ENCODE data around the gene ALK. TPM values are rescaled to one million over a fixed set of nuclear protein-coding genes. Genes with fewer than 3 reads are reported as not detected.

The ALK gene
- total and polyA plus RNA-seq, 2 experiments from 2014 or later, result 0.35 TPM; not detected in 1

DNA sequence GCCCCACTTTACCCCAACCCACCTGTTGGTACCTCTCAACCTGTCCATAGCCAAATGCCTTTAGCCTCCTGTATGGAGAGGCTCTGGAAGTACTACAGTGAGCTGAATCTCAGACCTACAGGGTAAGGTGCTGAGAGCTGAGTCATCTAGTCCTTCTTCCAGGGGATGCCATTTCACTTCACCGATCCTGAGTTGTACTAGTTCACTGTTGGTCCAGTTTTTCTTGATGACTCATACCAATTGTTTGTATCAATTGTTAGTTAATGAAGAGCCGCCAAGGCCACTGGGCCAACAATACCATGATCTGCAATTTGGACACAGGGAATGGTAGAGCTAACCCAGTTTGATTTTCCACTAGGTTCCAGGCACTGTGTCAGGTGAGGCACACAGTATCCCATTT is 549.2 kb downstream of the ALK start:
- H3K9me3 Mint-ChIP-seq, result peaks cover 8% of the 10 kb centered on the region; the same call in 2 of the 3 replicates
- H2AFZ ChIP-seq, result no peak overlapping the region
- H3K27ac ChIP-seq (ENCODE audit: low read depth), result no peak overlapping the region
- H3K4me1 ChIP-seq (ENCODE audit: insufficient read depth), result 0 out of 2 replicates have a peak, but pooled peaks cover 5% of the 10 kb centered on the region
- no peak overlapping the region for H3K4me3 ChIP-seq
- no peaks in the 10 kb centered on the region for H3K79me2 ChIP-seq (replicated peaks; ENCODE audit: insufficient read depth)
- peaks cover 13% of the 10 kb centered on the region; the same call in 1 of the 2 replicates for H3K9me2 ChIP-seq (ENCODE audit: insufficient read depth)
- TF ChIP-seq ZNF114 (CRISPR knock-in tag; IDR thresholded peaks at IDR 0.05), result no peak
- no peak for DNase-seq (ENCODE audit: low spot score)
- H3K36me3 Mint-ChIP-seq (ENCODE audit: low read depth), result peaks cover 8% of the 10 kb centered on the region; the same call in 2 of the 3 replicates
- peaks cover 3% of the 10 kb centered on the region for H3K27me3 Mint-ChIP-seq (ENCODE audit: insufficient read depth, low read depth, poor library complexity)
- H3F3A ChIP-seq (replicated peaks; ENCODE audit: low read depth), result no peaks in the 10 kb centered on the region
- H3K4me1 Mint-ChIP-seq, result peaks cover 15% of the 10 kb centered on the region
- no peak overlapping the region for H3K4me3 Mint-ChIP-seq
- no peaks in the 10 kb centered on the region for H3K36me3 ChIP-seq (ENCODE audit: insufficient read depth)
- H4K20me1 ChIP-seq (replicated peaks; ENCODE audit: insufficient read depth), result no peaks in the 10 kb centered on the region
- no peaks in the 10 kb centered on the region for H3K27me3 ChIP-seq (ENCODE audit: insufficient read depth)
- ATAC-seq, result no peak
- no peak overlapping the region for H3K4me2 ChIP-seq
- no peak overlapping the region for H3K27ac Mint-ChIP-seq

GRCh38 chr2:29370581-29371125 is 550.7 kb downstream of the ALK start:
- DNase-seq (ENCODE audit: low spot score), result no peak
- peaks cover 3% of the 10 kb centered on the region for H3K27me3 Mint-ChIP-seq (ENCODE audit: insufficient read depth, low read depth, poor library complexity)
- H3K27ac Mint-ChIP-seq, result no peak overlapping the region
- Histone ChIP-seq H3K9me2 (ENCODE audit: insufficient read depth) (0 out of 2 replicates have a peak, but pooled peaks cover 6% of the 10 kb centered on the region), H3K27ac (ENCODE audit: low read depth) (no peak overlapping the region), H3K27me3 (ENCODE audit: insufficient read depth) (no peaks in the 10 kb centered on the region), H3K4me1 (ENCODE audit: insufficient read depth) (0 out of 2 replicates have a peak, but pooled peaks cover 5% of the 10 kb centered on the region), H3K4me2 (no peak overlapping the region), H4K20me1 (replicated peaks; ENCODE audit: insufficient read depth) (no peaks in the 10 kb centered on the region), H3K79me2 (replicated peaks; ENCODE audit: insufficient read depth) (no peaks in the 10 kb centered on the region), H3K4me3 (no peak overlapping the region), H2AFZ (no peak overlapping the region), H3K36me3 (ENCODE audit: insufficient read depth) (no peaks in the 10 kb centered on the region), H3F3A (replicated peaks; ENCODE audit: low read depth) (no peaks in the 10 kb centered on the region)
- H3K4me1 Mint-ChIP-seq, result peaks cover 15% of the 10 kb centered on the region
- no peak overlapping the region for H3K4me3 Mint-ChIP-seq
- peaks cover 2% of the 10 kb centered on the region; the same call in 1 of the 3 replicates for H3K9me3 Mint-ChIP-seq
- H3K36me3 Mint-ChIP-seq (ENCODE audit: low read depth), result no peaks in the 10 kb centered on the region
- ATAC-seq, result no peak
- TF ChIP-seq JUNB (IDR thresholded peaks at IDR 0.05; ENCODE audit: unreplicated experiment), result no peak
- no peak for TF ChIP-seq POLR2AphosphoS5 (IDR thresholded peaks at IDR 0.05; ENCODE audit: low read depth)
- no peak for TF ChIP-seq NANOG (IDR thresholded peaks at IDR 0.05; ENCODE audit: borderline replicate concordance)
- no peak for TF ChIP-seq EZH2 (IDR thresholded peaks at IDR 0.05; ENCODE audit: low read depth, unreplicated experiment)
- no peak for TF ChIP-seq ZNF114 (CRISPR knock-in tag; IDR thresholded peaks at IDR 0.05)
- TF ChIP-seq, protein P1, sequence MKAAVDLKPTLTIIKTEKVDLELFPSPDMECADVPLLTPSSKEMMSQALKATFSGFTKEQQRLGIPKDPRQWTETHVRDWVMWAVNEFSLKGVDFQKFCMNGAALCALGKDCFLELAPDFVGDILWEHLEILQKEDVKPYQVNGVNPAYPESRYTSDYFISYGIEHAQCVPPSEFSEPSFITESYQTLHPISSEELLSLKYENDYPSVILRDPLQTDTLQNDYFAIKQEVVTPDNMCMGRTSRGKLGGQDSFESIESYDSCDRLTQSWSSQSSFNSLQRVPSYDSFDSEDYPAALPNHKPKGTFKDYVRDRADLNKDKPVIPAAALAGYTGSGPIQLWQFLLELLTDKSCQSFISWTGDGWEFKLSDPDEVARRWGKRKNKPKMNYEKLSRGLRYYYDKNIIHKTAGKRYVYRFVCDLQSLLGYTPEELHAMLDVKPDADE (IDR thresholded peaks at IDR 0.05), result no peak
- TF ChIP-seq CREB1 (CRISPR knock-in tag; IDR thresholded peaks at IDR 0.05; ENCODE audit: low read depth), result no peak
- TF ChIP-seq, protein P2, sequence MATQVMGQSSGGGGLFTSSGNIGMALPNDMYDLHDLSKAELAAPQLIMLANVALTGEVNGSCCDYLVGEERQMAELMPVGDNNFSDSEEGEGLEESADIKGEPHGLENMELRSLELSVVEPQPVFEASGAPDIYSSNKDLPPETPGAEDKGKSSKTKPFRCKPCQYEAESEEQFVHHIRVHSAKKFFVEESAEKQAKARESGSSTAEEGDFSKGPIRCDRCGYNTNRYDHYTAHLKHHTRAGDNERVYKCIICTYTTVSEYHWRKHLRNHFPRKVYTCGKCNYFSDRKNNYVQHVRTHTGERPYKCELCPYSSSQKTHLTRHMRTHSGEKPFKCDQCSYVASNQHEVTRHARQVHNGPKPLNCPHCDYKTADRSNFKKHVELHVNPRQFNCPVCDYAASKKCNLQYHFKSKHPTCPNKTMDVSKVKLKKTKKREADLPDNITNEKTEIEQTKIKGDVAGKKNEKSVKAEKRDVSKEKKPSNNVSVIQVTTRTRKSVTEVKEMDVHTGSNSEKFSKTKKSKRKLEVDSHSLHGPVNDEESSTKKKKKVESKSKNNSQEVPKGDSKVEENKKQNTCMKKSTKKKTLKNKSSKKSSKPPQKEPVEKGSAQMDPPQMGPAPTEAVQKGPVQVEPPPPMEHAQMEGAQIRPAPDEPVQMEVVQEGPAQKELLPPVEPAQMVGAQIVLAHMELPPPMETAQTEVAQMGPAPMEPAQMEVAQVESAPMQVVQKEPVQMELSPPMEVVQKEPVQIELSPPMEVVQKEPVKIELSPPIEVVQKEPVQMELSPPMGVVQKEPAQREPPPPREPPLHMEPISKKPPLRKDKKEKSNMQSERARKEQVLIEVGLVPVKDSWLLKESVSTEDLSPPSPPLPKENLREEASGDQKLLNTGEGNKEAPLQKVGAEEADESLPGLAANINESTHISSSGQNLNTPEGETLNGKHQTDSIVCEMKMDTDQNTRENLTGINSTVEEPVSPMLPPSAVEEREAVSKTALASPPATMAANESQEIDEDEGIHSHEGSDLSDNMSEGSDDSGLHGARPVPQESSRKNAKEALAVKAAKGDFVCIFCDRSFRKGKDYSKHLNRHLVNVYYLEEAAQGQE (IDR thresholded peaks at IDR 0.05; ENCODE audit: unreplicated experiment), result no peak
- no peak for TF ChIP-seq STAT1 (IDR thresholded peaks at IDR 0.05; ENCODE audit: unreplicated experiment)
- TF ChIP-seq, protein P3, sequence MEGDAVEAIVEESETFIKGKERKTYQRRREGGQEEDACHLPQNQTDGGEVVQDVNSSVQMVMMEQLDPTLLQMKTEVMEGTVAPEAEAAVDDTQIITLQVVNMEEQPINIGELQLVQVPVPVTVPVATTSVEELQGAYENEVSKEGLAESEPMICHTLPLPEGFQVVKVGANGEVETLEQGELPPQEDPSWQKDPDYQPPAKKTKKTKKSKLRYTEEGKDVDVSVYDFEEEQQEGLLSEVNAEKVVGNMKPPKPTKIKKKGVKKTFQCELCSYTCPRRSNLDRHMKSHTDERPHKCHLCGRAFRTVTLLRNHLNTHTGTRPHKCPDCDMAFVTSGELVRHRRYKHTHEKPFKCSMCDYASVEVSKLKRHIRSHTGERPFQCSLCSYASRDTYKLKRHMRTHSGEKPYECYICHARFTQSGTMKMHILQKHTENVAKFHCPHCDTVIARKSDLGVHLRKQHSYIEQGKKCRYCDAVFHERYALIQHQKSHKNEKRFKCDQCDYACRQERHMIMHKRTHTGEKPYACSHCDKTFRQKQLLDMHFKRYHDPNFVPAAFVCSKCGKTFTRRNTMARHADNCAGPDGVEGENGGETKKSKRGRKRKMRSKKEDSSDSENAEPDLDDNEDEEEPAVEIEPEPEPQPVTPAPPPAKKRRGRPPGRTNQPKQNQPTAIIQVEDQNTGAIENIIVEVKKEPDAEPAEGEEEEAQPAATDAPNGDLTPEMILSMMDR (conservative IDR thresholded peaks at IDR 0.05; ENCODE audit: low read depth in 2 of 2), result no peak
- no peak for TF ChIP-seq ZNF331 (CRISPR knock-in tag; IDR thresholded peaks at IDR 0.05; ENCODE audit: low read depth)
